NCI-H1694 treated with DMSO at 0.1 percent for 48 hours (cell line): Measurements from ENCODE around the gene ANKS1B.

Source experiments
- DNase-seq: peaks from one replicate; lab custom pipeline; 2025; lab: John Stamatoyannopoulos, UW

ANKS1B gene

DNA sequence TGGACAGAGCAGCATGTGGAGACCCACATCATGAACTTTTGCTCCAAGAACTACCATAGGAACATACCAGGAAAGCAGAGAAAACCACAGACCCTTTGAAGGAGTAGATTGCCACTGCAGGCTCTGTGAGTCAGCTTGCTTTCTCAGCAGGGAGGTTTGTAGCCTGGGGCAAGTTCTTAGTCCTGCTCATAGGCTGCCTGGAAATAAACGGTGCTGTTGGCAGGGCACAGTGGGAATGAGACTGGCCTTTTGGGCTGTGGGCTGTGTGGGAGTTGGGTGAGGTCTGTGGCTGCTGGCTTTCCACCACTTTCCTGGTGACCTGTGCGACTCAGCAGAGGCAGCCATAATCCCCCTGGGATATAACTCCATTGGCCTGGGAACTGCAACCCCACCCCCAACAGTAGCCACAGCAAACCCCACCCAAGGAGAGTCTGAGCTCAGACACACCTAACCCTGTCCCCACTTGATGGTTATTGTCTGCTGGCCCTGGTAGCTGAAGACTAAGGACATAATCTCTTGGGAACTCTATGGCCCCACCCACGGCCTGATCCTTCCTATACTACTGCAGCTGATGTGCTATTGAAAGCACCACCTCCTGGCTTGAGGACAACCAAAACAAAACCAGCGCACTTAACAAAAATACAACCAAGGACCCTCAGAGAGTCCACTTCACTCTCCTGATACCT lies 529.2 kb downstream of the ANKS1B start:
- no peak for DNase-seq

GRCh38 chr12:99454539-99455172 lies 530.1 kb downstream of the ANKS1B start:
- DNase-seq = no peak

GRCh38 chr12:99453836-99454538 lies 530.7 kb downstream of the ANKS1B start:
- no peak for DNase-seq

DNA sequence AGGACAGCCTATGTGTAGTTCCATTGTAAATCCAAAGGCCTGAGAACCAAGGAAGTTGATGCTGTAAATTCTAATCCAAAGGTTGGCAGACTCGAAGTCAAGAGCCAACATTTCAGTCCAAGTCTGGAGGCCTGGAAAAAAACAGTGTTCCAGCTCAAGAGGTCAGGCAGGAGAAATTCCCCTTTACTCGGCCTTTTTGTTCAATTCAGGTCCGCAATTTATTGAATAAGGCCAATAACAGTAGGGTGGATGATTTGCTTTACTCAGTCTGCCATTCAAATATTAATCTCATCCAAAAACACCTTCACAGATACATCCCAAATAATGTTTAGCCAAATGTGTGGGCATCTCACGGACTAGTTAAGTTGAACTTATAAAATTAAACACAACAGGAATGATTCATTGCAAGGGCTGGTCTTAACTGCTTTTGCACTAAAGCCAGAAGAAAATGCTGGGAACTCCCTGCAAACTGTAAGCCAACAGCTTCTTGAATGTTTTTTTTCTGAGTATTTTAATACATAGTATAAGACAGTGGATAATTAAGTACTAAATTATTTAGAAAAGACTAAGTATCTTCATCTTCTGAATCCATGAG lies 534.6 kb downstream of the ANKS1B start:
- no peak for DNase-seq

DNA sequence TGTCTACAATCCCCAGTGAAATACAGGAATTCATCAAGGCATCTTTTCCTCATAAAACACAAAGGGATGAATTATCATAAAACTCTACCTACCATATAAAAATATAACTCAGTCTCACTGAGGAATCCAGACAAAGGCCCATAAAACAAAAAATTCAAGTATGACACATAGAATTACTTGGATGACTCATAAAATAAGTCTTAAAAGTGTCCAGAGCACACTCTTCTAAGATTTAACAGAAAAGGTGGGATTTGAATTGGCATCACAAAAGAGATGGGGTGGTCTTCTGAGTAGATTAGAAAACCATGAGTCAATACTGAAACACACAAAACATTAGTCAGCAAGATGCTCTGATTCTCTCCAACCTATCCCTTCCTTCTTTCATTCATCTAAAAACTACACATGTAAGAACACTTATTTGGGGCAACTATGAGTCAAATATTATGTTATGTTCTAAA lies 539.8 kb downstream of the ANKS1B start:
- DNase-seq = no peak

DNA sequence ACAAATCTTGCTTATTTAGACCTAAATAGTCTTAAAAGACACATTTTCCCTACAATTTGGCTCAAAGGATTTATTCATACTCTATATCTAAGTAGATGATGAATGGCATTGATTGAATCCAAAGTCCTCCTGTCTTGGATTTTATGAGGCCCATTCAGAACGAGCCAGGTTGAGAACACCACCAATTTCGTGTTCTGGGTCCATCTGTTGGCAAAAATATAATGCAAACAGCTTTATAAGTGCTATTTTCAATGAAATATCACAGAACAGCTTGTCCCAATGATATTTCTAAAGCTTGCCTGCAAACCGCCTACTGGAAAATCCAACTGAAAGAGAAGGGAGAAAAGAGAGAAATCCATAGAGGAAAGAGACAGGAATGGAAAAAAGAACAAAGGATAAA lies 542.0 kb downstream of the ANKS1B start:
- DNase-seq = no peak

DNA sequence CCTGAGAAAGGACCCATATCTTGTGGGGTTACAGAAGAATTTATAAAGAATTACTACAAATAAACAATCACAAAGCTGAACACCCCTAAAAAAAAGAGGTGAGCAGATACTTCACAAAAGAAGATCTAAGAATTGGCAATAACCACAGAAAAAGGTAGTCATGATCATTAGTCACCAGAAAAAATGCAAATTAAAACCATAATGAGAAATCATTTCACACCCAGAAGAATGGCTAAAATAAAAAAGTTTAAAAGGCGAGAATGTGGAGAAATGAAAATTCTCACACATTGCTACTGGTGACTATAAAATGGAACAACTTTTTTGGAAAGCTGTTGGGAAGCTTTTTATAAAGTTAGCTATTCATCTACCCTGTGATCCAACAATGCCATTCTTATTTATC lies 545.3 kb downstream of the ANKS1B start:
- DNase-seq = no peak

DNA sequence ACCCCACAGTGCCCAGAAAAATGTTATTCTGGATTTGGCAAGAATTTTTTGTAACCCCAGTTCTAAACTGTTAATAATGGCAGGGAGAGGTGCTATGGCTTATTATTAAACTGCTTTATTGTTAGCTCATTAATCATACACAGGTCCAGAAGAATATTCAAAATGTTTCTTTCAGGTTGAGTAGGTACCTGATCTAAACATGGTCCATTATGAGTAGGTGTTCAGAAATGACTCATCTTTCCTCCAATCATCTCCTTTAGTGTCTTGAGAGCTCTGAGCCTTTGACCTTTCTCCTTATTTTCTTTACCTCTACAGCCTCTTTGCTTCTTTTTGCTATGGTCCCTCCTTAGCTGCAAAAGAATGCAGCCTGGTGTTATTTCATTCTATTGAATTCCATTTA lies 548.2 kb downstream of the ANKS1B start:
- DNase-seq = no peak

DNA sequence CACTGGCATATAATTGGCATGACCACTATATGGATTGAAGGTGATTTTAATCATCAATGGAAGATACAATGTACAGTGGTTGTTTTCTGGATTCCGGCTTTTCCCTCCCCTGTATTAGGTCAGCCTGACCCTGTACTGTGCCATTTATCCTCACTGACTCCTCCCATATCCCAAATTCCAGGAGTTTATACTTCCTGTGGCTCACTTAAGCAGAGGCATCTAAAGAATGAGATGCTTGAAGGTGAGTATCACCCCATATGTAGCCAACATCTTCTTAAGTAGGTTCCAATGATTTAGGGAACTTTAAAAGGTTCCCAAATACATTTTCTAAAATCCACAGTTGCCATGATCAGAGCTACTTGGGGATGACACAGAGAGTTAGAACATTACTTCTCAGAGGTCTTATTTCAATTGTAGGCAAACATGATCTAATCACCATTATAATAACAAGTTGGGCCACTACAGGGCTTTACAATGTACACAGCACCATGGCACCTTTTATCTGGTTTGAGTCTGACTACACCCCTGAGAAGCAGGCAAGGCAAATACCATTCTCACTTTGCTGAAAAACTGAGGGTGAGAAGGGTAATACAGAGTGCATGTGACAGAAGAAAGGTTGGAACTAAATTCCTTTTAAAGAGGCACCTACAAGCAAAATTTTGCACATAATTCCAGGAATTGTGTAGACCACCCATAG lies 549.5 kb downstream of the ANKS1B start:
- DNase-seq = no peak

DNA sequence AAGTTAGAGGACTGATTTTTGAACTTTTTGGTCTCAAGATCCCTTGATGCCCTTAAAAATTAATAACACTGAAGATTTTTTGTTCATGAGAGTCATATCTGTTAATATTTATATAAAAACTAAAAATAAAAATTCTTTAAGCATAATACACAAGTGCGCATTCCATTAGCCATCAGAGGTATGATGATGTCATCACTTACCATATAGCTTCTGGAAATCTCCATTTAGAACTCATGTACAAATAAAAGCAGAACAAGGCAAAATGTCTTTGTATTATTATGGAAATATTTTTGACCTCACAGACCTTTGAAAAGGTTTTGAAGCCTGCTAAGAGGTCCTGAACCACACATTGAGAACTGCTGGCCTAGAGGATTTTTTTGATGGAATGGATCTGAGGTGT lies 551.6 kb downstream of the ANKS1B start:
- no peak for DNase-seq

DNA sequence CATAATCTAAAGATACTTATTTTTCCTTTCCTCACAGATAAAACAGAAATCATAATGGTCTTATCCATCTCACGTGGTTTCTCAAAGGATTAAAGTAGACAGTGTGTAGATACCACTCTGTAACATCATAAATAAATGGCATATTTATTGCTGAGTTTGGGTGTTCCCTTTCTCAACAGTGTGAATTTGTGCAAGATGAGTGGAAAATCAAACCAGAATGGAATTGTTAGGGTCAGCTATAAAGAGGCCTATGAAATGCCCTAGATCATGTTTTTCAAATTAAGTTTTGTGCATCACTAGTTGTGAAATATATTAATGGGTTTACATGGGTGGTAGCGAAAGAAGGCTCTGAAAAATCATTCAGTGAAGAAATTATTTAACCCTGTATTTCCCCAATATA lies 553.5 kb downstream of the ANKS1B start:
- no peak for DNase-seq

DNA sequence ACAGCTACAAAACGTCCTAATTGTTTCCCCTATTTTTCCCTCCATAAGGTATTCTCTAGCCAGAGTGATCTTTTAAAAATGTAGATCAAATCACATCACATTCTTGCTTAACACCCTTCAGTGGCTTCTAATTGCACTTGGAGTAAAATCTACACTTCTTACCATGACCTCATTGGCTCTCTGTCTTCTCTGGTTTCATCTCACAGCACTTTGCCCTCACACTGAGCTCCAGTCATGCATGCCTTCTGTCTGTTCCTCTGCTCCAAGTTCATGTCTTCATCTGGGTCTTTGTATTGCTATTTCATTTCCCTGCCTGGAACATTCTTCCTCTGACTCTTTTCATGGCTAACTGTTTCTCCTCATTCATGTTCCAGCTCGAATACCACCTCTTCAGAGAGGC lies 557.6 kb downstream of the ANKS1B start:
- DNase-seq = no peak

- no peak for DNase-seq
These were observed 566.4 kb downstream of the ANKS1B start for GRCh38 chr12:99418379-99418778.

DNA sequence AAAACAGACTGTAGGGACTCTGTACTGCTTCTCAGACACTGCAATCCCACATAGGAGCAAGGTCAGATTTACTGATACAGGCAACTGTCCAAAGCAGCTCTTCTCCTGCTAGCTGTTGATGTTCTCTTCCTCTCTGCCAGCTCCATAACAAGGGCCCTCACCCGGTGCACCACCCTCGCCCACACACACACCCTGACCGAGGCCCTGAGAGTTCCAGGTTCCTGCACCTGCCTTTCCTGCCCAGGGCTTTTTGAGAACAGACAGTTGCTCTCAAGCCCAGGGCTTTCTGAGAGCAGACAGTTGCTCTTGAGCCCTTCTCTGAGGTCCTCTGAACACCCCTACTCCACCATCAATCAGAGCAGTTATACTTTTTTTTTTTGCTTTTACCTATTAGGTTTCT lies 571.0 kb downstream of the ANKS1B start:
- no peak for DNase-seq

- DNase-seq = no peak
These were observed 591.0 kb downstream of the ANKS1B start for GRCh38 chr12:99393763-99394162.

GRCh38 chr12:99392091-99392850 lies 592.5 kb downstream of the ANKS1B start:
- DNase-seq = no peak

GRCh38 chr12:99390707-99391106 lies 594.0 kb downstream of the ANKS1B start:
- DNase-seq = no peak

- no peak for DNase-seq
These were observed 595.0 kb downstream of the ANKS1B start for GRCh38 chr12:99389751-99390150.

DNA sequence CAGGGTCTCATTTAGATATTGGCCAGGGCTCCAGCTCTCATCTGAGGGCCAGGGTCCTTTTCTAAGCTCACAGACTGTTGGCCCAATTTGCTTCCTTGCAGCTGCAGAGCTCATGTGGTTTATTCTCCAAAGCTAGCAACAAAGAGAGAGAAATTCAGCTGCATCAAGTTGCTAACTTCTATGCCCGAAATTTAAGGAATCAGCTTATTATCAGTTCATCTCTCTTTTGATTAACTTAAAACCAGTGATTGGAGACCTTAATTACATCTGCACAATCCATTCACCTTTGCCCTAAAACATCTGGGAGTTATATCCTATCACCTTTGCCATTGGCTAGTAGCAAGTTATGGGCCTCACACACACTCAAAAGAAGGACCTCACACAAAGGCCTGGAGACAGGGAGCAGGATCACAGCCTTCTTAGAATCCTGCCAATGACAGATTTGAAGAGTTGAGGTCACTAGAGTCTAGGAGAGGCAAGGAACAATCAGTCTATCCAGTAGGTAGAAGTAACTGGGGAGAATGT lies 596.0 kb downstream of the ANKS1B start:
- no peak for DNase-seq

- no peak for DNase-seq
These were observed 597.1 kb downstream of the ANKS1B start for GRCh38 chr12:99387661-99388060.

DNA sequence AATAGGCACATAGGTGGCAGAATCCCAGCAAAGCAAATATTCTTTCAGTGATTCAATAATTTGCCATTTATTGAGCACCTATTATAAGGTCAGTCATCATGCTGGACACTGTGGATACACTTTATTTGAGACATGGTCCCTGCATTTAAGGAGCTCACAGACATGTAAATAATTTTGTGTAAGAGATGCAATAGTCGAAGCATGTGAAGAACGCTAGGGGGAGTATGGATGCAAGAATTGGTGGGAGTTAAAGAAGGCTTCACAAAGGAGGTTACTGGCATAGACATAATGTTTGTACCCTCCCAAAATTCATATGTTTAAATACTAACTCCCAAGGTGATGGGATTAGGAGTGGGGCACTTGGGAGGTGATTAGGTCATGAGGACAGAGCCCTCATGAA lies 597.8 kb downstream of the ANKS1B start:
- peak; percentile 49 for DNase-seq
